Right atrium auricular region (tissue), 2 donors: ENCODE data around the gene CLEC2B. TPM values are rescaled to one million over a fixed set of nuclear protein-coding genes. Genes with fewer than 3 reads are reported as not detected.

ENCODE experiments used
- DNase-seq: peaks from one replicate; pipeline ENCODE4 v3.0.0-alpha.2; 2019; ENCODE audit warnings: low spot score
- H3K27ac ChIP-seq, 2 donors: fragments of 200-600 bp; sonication (generic); 1 replicate in 1 of 2; 2 replicates in 1 of 2; pipeline ENCODE4 v1.5.1; 2016 to 2019
- H3K27me3 ChIP-seq, 2 donors: fragments of 200-600 bp; sonication (generic); one replicate each; pipeline versions ENCODE4 v1.5.1 to v1.6.0; 2017 to 2019
- H3K36me3 ChIP-seq: fragments of 200-600 bp; sonication (generic); one replicate; pipeline ENCODE4 v1.5.1; 2016
- H3K4me1 ChIP-seq, 2 donors: fragments of 200-600 bp; sonication (generic); one replicate each; pipeline versions ENCODE4 v1.5.1 to v1.6.0; 2017 to 2019
- H3K4me3 ChIP-seq, 2 donors: fragments of 200-600 bp; sonication (generic); 1 replicate in 1 of 2; 2 replicates in 1 of 2; pipeline ENCODE4 v1.5.1; 2017 to 2019; ENCODE audit warnings: mild to moderate bottlenecking in 1 of 2, moderate library complexity in 1 of 2
- H3K9me3 ChIP-seq, 2 donors: fragments of 200-600 bp; sonication (generic); one replicate each; pipeline ENCODE4 v1.5.1; 2019
- CTCF ChIP-seq, 2 donors: fragments of 200-600 bp; sonication (generic); IDR thresholded peaks; one replicate each; pipeline ENCODE4 v1.5.1; 2019; ENCODE audit warnings: antibody characterized with exemption in 2 of 2
- total RNA-seq, 2 donors: library from RNA; depleted of rRNA; stranded (reverse); fragments of >200 nt; gene quantifications; one replicate each; pipeline ENCODE4 v1.1.0, GENCODE V29; 2016

CLEC2B gene
- total RNA-seq, 2 donors from 2014 or later: 3.9 to 4.9 TPM

- Histone ChIP-seq H3K36me3 (no peaks in the 10 kb centered on the region), H3K4me3 (no peak overlapping the region), H3K4me1 (no peaks in the 10 kb centered on the region), H3K27me3 (no peaks in the 10 kb centered on the region), H3K9me3 (no peaks in the 10 kb centered on the region), H3K27ac (no peak overlapping the region)
- no peak for DNase-seq
- TF ChIP-seq CTCF (IDR thresholded peaks at IDR 0.05): no peak
Observed at GRCh38 chr12:9831720-9832119, 37.4 kb downstream of the CLEC2B start.

- H3K4me1 ChIP-seq: no peaks in the 10 kb centered on the region
- no peak for DNase-seq
- no peak overlapping the region for H3K27ac ChIP-seq
- H3K4me3 ChIP-seq: no peak overlapping the region
- H3K36me3 ChIP-seq: no peaks in the 10 kb centered on the region
- no peaks in the 10 kb centered on the region for H3K27me3 ChIP-seq
- TF ChIP-seq CTCF (IDR thresholded peaks at IDR 0.05): no peak
- H3K9me3 ChIP-seq: no peaks in the 10 kb centered on the region
Observed at GRCh38 chr12:9829982-9830381, 39.2 kb downstream of the CLEC2B start.

- Histone ChIP-seq H3K4me1 (no peaks in the 10 kb centered on the region), H3K9me3 (no peaks in the 10 kb centered on the region), H3K4me3 (no peak overlapping the region), H3K27me3 (no peaks in the 10 kb centered on the region), H3K27ac (no peak overlapping the region), H3K36me3 (no peaks in the 10 kb centered on the region)
- DNase-seq: no peak
- no peak for TF ChIP-seq CTCF (IDR thresholded peaks at IDR 0.05)
Observed at GRCh38 chr12:9829483-9829882, 39.7 kb downstream of the CLEC2B start.

- H3K27ac ChIP-seq: no peak within 1 kb of the TSS
- H3K36me3 ChIP-seq: no peaks in the 10 kb centered on the region
- no peak within 1 kb of the TSS for H3K4me3 ChIP-seq
- DNase-seq: no peak
- H3K9me3 ChIP-seq: no peaks in the 10 kb centered on the region
- no peak for TF ChIP-seq CTCF (IDR thresholded peaks at IDR 0.05)
- no peaks in the 10 kb centered on the region for H3K4me1 ChIP-seq
- no peaks in the 10 kb centered on the region for H3K27me3 ChIP-seq
Observed at GRCh38 chr12:9827209-9827888, 41.8 kb downstream of the CLEC2B start, which contains the start of gene KLRF1. TSS of gene KLRF1 (plus strand) at chr12:9827481. CDS start at chr12:9827545, 64 bp downstream.

- DNase-seq: no peak
- Histone ChIP-seq H3K9me3 (no peaks in the 10 kb centered on the region), H3K4me3 (no peak overlapping the region), H3K27ac (no peak overlapping the region), H3K36me3 (no peaks in the 10 kb centered on the region), H3K4me1 (no peaks in the 10 kb centered on the region), H3K27me3 (no peaks in the 10 kb centered on the region)
- no peak for TF ChIP-seq CTCF (IDR thresholded peaks at IDR 0.05)
Observed at GRCh38 chr12:9820281-9820930, 48.7 kb downstream of the CLEC2B start.
